ENCODE measurements around the gene CNOT4.

The CNOT4 gene

GRCh38 chr7:135509839-135510591 is at the start of gene CNOT4:
TSS of gene CNOT4 (minus strand) at chr7:135510102. CDS start at chr7:135438331, 71,771 bp downstream.
- DNase-seq = peak; percentile 97

- no peak for DNase-seq
Measured at GRCh38 chr7:135558881-135559280, 49.0 kb upstream of the CNOT4 start.

GRCh38 chr7:135558337-135558767 is 48.5 kb upstream of the CNOT4 start:
- DNase-seq = peak; percentile 65

GRCh38 chr7:135557455-135558336 is 47.8 kb upstream of the CNOT4 start, which contains the start of gene NUP205:
TSS of gene NUP205 (plus strand) at chr7:135557917. CDS start at chr7:135557945, 28 bp downstream.
- peak; percentile 67 for DNase-seq

- DNase-seq = no peak
Measured at GRCh38 chr7:135553346-135553745, 43.4 kb upstream of the CNOT4 start.

GRCh38 chr7:135552148-135552547 is 42.2 kb upstream of the CNOT4 start:
- DNase-seq = no peak

DNA sequence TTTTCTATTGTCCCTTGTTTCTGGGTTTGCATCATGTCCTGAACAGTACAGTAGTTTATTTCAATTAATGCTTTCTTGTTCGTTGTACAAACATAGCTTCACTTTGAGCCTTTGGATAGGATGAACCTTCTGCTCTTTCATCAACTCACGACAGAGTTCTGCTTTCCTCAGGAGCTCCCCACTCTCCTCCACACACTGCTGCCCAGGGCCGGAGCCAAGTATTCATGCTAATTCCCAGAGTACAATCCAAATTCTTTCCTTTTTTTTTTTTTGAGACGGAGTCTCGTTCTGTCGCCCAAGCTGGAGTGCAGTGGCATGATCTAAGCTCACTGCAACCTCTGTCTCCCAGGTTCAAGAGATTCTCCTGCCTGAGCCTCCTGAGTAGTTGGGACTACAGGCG is 40.3 kb upstream of the CNOT4 start:
- DNase-seq = no peak

DNA sequence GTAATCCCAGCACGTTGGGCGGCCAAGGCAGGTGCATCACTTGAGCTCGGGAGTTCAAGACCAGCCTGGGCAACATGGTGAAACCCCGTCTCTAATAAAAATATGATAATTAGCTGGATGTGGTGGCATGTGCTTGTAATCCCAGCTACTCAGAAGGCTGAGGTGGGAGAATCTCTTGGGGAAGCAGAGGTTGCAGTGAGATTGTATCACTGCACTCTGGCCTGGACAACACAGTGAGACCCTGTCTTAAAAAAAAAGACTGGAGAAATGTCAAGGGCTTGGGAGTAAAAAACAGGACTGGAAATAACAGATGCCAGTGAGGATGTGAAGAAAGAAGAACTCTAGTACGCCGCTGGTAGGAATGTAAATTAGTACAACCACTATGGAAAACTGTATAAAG is 31.1 kb upstream of the CNOT4 start:
- DNase-seq = no peak

DNA sequence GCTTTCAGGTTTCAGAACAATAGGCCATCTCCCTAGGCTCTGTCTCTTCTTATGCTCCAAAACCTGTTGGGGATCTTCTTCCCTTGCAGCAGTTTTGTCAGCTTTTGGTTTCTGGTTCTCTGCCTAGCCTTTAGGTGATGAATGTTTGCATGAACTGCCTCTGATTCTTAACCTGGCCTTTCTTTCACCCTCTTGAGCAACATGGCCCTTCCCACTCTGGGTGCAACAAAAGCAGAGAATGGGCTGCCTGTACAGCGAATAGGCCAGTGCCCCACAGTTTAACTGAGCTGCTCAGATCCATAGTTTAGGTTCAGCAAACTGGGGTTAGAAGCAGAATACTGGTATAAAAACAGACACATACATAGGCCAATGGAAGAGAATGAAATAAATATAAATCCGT is 29.7 kb upstream of the CNOT4 start:
- DNase-seq = no peak

DNA sequence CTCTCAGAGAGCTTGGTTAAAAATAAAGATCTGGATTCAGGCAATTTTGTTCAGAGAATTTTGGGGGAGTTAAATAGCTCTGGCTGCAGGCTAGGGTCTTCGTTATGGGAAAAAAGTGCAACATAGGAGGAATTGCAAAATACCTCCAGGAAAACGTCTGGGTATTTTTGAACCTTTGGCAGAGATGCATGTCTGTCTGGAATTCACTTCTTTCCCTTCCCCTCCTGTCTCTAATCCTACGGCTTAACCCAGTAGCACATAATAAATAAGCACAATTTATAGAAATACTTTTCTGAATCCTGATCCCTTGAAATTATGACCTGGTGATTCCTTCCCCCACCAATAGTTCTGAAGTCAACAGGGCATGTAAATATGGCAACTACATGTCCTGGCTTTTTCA is 28.5 kb upstream of the CNOT4 start:
- DNase-seq = no peak

DNA sequence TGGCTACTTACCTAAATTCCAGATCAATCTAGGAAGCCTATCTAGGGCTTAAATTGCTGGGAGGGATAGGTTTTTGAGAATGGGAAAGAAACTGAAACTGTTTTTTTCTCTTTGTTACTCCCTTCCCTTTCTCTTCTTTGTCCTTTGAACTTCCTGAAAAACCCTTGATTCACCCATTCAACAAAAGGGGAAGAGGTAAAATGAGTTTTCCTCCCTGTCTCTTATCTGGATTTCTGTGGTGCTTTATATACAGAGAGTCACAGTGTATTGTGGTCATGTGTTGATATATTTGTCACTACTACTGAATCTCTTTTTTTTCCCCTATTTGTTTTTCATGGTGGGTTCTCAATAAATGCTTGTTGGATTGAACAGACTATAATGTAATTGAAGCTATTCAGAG is 28.0 kb upstream of the CNOT4 start:
- DNase-seq = no peak

GRCh38 chr7:135537453-135537852 is 27.6 kb upstream of the CNOT4 start:
- DNase-seq = no peak

DNA sequence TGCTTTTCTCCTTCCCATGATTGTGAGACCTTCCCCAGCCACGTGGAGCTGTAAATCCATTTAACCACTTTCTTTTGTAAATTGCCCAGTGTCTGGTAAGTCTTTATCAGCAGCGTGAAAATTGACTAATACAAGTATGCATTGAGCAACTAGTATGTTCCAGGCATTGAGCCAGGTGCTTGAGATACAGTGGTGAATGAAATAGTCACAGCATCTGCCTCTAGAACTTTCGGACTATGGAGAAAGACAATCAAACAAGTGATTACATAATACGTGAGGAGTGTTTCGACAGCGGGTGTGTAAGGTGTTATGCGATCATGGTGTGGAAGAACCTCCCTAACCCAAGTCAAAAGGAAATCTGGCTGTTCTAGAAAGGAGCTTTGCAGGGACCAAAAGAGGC is 26.2 kb upstream of the CNOT4 start:
- DNase-seq = no peak

DNA sequence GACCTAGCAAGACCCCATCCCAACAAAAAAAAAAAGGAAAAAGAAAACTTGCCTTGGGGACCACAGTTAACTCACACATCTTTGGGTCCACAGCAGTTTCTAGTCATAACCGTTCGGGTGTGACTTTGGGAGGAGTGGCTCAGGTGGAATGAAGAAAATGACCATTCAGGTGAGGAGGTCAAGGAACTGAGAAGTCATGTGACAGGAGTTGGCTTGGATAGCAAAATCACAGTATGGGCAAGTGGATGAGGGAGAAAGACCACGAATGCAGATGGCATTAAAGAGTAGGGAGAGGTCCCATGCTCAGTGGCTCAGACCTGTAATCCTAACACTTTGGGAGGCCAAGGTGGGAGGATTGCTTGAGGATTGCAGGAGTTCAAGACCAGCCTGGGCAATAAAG is 17.1 kb upstream of the CNOT4 start:
- no peak for DNase-seq

DNA sequence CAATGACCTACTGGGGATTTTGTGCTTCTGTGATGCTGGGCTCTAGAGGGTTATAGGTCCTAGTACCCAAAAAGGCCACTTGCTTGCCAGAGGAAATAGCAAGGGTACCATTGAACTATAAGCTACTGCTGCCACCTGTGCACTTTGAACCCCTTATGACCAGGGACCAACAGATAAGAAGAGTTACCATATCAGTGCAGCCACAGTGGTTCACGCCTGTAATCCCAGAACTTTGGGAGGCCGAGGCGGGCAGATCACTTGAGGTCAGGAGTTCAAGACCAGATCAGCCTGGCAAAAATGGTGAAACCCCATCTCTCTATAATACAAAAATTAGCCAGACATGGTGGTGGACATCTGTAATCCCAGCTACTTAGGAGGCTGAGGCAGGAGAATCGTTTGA is 15.5 kb upstream of the CNOT4 start:
- no peak for DNase-seq

GRCh38 chr7:135523146-135523545 is 13.2 kb upstream of the CNOT4 start:
- DNase-seq = no peak

DNA sequence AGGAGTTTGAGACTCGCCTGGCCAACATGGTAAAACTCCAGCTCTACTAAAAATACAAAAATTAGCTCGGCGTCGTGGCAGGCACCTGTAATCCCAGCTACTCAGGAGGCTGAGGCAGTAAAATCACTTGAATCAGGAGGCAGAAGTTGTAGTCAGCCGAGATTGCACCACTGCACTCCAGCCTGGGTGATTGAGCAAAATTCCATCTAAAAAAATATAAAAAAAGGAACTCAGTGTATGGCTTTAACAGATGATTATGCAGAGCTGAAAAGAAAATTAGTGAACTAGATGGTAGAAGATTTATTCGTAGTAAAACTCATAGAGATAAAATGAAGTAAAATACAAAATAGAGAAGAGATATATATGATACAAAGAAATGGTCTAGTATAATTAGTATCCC is 12.6 kb upstream of the CNOT4 start:
- DNase-seq = no peak

GRCh38 chr7:135519871-135520270 is 10.0 kb upstream of the CNOT4 start:
- no peak for DNase-seq

GRCh38 chr7:135519233-135519688 is 9.4 kb upstream of the CNOT4 start:
- no peak for DNase-seq

GRCh38 chr7:135518748-135519147 is 8.8 kb upstream of the CNOT4 start:
- no peak for DNase-seq

GRCh38 chr7:135517060-135517459 is 7.2 kb upstream of the CNOT4 start:
- DNase-seq = no peak

DNA sequence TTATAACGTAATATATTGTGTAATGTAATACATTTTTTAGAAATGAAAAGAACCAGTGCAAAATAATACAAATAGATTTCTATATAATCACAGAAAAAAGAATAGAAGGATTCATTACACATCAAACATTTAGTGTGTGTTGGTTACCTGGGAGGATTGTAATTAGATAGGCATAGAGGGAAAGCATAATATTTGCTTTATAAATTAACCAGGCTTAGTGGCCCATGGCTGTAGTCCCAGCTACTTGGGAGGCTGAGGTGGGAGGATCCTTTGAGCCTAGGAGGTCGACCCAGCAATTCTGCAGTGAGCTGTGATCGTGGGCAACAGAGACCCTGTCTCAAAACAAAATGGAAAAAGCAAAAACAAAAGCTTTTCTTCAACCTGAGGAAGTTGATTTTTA is 5.0 kb upstream of the CNOT4 start:
- no peak for DNase-seq

GRCh38 chr7:135512135-135512887 is 2.4 kb upstream of the CNOT4 start:
- DNase-seq = peak; percentile 8

Measured in stimulated activated CD4-positive, alpha-beta T cell treated with anti-CD3 and anti-CD28 coated beads, Interleukin-1b, Interleukin-23, amount 100 ng/mL, for 48 hours (primary cell).